IMR-90 (cell line): ENCODE results near the gene PPM1D. TPM values are rescaled to one million over a fixed set of nuclear protein-coding genes. Genes with fewer than 3 reads are reported as not detected.
"Not testable (repeated sequence)": the region's sequence is repeated elsewhere in the genome, so short reads cannot be mapped to it uniquely, and the experiment has no call there.

ENCODE experiments used
- ATAC-seq: fragments of 200-7000 bp; cut with Tn5 transposase; 2 replicates; pipeline ENCODE4 v1.9.1; 2020; ENCODE audit warnings: low read depth, mild to moderate bottlenecking, moderate library complexity
- BruUV-seq: library from RNA; stranded (reverse); fragments of 400-500 nt; replicated peaks from 2 replicates; lab custom pipeline; 2021; lab: Mats Ljungman, UMichigan
- CTCF ChIA-PET: fragments of 300-600 bp; formaldehyde crosslinking; extraction: SDS; loops from one replicate; lab custom pipeline; 2021; ENCODE audit warnings: antibody characterized with exemption; lab: Yijun Ruan, JAX
- POLR2A ChIA-PET: fragments of 300-600 bp; sonication (Branson Sonifier 250); formaldehyde crosslinking; loops from one replicate; lab custom pipeline; 2022; ENCODE audit warnings: antibody characterized with exemption; ENCODE audit not compliant: unreplicated experiment; lab: Charles Lee
- DNase-seq: peaks from one replicate; pipeline ENCODE4 v3.0.0; 2013
- H2AFZ ChIP-seq: replicated peaks from 2 replicates; pipeline ENCODE3; 2013; ENCODE audit warnings: low read length, mild to moderate bottlenecking; ENCODE audit not compliant: poor library complexity
- H2AK5ac ChIP-seq: 2 replicates; pipeline ENCODE4 v1.6.1; 2013; ENCODE audit warnings: low read depth, low read length, inconsistent platforms
- H2AK9ac ChIP-seq: replicated peaks from 2 replicates; pipeline ENCODE3; 2013; ENCODE audit warnings: mild to moderate bottlenecking, low read depth, low read length, moderate library complexity; ENCODE audit not compliant: poor library complexity
- H2BK120ac ChIP-seq: 2 replicates; pipeline ENCODE4 v1.6.1; 2013; ENCODE audit warnings: low read depth, low read length, inconsistent platforms
- H2BK15ac ChIP-seq: 3 replicates; pipeline ENCODE4 v1.6.1; 2013; ENCODE audit warnings: low read depth, low read length, inconsistent platforms
- H2BK20ac ChIP-seq: 2 replicates; pipeline ENCODE4 v1.6.1; 2013; ENCODE audit warnings: low read depth, mild to moderate bottlenecking, inconsistent platforms, low read length, moderate library complexity
- H2BK5ac ChIP-seq: 2 replicates; pipeline ENCODE4 v1.6.1; 2013; ENCODE audit warnings: mild to moderate bottlenecking, low read depth, low read length, inconsistent platforms; ENCODE audit not compliant: poor library complexity, severe bottlenecking
- H3K14ac ChIP-seq: replicated peaks from 2 replicates; pipeline ENCODE4 v1.6.1; 2013; ENCODE audit warnings: low read depth, low read length, inconsistent platforms
- H3K18ac ChIP-seq: 2 replicates; pipeline ENCODE4 v1.6.1; 2013; ENCODE audit warnings: low read depth, low read length, control low read depth
- H3K23ac ChIP-seq: 2 replicates; pipeline ENCODE4 v1.6.1; 2013; ENCODE audit warnings: low read depth, low read length, inconsistent platforms
- H3K27ac ChIP-seq: 2 replicates; pipeline ENCODE4 v1.5.1; 2013; ENCODE audit warnings: mild to moderate bottlenecking, control low read depth, low read length; ENCODE audit not compliant: insufficient read depth
- H3K27me3 ChIP-seq: 2 replicates; pipeline ENCODE4 v1.6.1; 2013; ENCODE audit warnings: low read length; ENCODE audit not compliant: control insufficient read depth, insufficient read depth
- H3K36me3 ChIP-seq: 2 replicates; pipeline ENCODE4 v1.6.1; 2013; ENCODE audit warnings: low read length, mixed read lengths; ENCODE audit not compliant: control insufficient read depth, insufficient read depth
- H3K4ac ChIP-seq: 2 replicates; pipeline ENCODE4 v1.6.1; 2013; ENCODE audit warnings: low read depth, low read length, inconsistent platforms
- H3K4me1 ChIP-seq: 2 replicates; pipeline ENCODE4 v1.6.1; 2013; ENCODE audit warnings: low read length, mixed read lengths; ENCODE audit not compliant: control insufficient read depth, insufficient read depth
- H3K4me2 ChIP-seq: 2 replicates; pipeline ENCODE4 v1.6.1; 2013; ENCODE audit warnings: low read depth, mild to moderate bottlenecking, control low read depth, low read length, moderate library complexity
- H3K4me3 ChIP-seq: 2 replicates; pipeline ENCODE4 v1.5.1; 2013; ENCODE audit warnings: low read depth, mild to moderate bottlenecking, control low read depth, low read length, moderate library complexity; ENCODE audit not compliant: insufficient read depth
- H3K56ac ChIP-seq: 2 replicates; pipeline ENCODE4 v1.6.1; 2013; ENCODE audit warnings: low read length, inconsistent platforms; ENCODE audit not compliant: insufficient read depth; ENCODE audit errors: extremely low read depth
- H3K79me1 ChIP-seq, 2 experiments: 2 replicates each; pipeline ENCODE4 v1.6.1; 2013; ENCODE audit warnings: low read length in 2 of 2, inconsistent platforms in 1 of 2, low read depth in 1 of 2
- H3K9ac ChIP-seq: 2 replicates; pipeline ENCODE4 v1.6.1; 2013; ENCODE audit warnings: low read depth, low read length, control low read depth
- H3K9me1 ChIP-seq: 2 replicates; pipeline ENCODE4 v1.6.1; 2013; ENCODE audit warnings: low read length, inconsistent platforms; ENCODE audit not compliant: insufficient read depth
- H3K9me3 ChIP-seq: 2 replicates; pipeline ENCODE4 v1.6.1; 2013; ENCODE audit warnings: low read length; ENCODE audit not compliant: control insufficient read depth, insufficient read depth
- H4K20me1 ChIP-seq: 2 replicates; pipeline ENCODE4 v1.6.1; 2013; ENCODE audit warnings: low read length, inconsistent platforms; ENCODE audit not compliant: insufficient read depth
- H4K5ac ChIP-seq: 2 replicates; pipeline ENCODE4 v1.6.1; 2013; ENCODE audit warnings: mild to moderate bottlenecking, low read depth, low read length, control low read depth
- H4K8ac ChIP-seq, 2 experiments: 2 replicates each; pipeline ENCODE4 v1.6.1; 2013; ENCODE audit warnings: low read depth in 2 of 2, low read length in 2 of 2, control low read depth in 1 of 2, inconsistent platforms in 1 of 2
- H4K91ac ChIP-seq: 2 replicates; pipeline ENCODE4 v1.6.1; 2013; ENCODE audit warnings: low read depth, low read length, inconsistent platforms; ENCODE audit not compliant: insufficient read depth
- WGBS, 2 experiments: methylation state at CpG; one replicate each; pipeline versions ENCODE4 v1.1.5 to v1.1.7; 2013; ENCODE audit warnings: missing lambda C conversion rate in 2 of 2; ENCODE audit not compliant: insufficient read length in 1 of 2; ENCODE audit errors: extremely low coverage in 2 of 2; 5-methylcytosine and 5-hydroxymethylcytosine counted together
- dilution Hi-C: fragments of 300-500 bp; cut with HindIII; formaldehyde crosslinking; loops from one replicate; pipeline ENCODE4 v1.14.3; 2018; ENCODE audit warnings: low sequenced_read_pairs; ENCODE audit not compliant: unreplicated experiment
- in situ Hi-C: fragments of 300-500 bp; cut with MboI; formaldehyde crosslinking; loops from 3 replicates; pipeline ENCODE4 v1.14.3; 2019; ENCODE audit warnings: low sequenced_read_pairs, inconsistent platforms, mixed read lengths
- intact Hi-C: fragments of 100-400 bp; cut with micrococcal nuclease; formaldehyde crosslinking; loops from 2 replicates; pipeline ENCODE4 v1.10.0; 2022
- polyA plus RNA-seq, 3 experiments: library from polyadenylated mRNA; depleted of rRNA; stranded (reverse); fragments of >200 nt; gene quantifications; 2 replicates each; pipeline ENCODE4 v1.2.3, GENCODE V29; 2012; ENCODE audit warnings: low replicate concordance in 1 of 3
- total RNA-seq: library from RNA; depleted of rRNA; stranded (reverse); fragments of >200 nt; gene quantifications from 2 replicates; pipeline ENCODE4 v1.2.3, GENCODE V29; 2012

The PPM1D gene
- total and polyA plus RNA-seq, 2 of the 4 experiments (the other 2 are of a cell fraction) = 5.5 to 16.1 TPM

GRCh38 chr17:60552255-60552654 lies 47.7 kb upstream of the PPM1D start:
- BruUV-seq, H4K91ac ChIP-seq, H3K4me1 ChIP-seq, dilution Hi-C loops, H3K14ac ChIP-seq, DNase-seq, H3K4ac ChIP-seq, H3K9ac ChIP-seq, H2BK20ac ChIP-seq, H2BK5ac ChIP-seq, H2AK9ac ChIP-seq, H3K4me3 ChIP-seq, H3K9me3 ChIP-seq, POLR2A ChIA-PET, H2BK15ac ChIP-seq, in situ Hi-C loops, H4K20me1 ChIP-seq, H2AFZ ChIP-seq, H3K23ac ChIP-seq, H3K9me1 ChIP-seq, H3K36me3 ChIP-seq, H4K5ac ChIP-seq, H2BK120ac ChIP-seq, intact Hi-C loops, H3K27me3 ChIP-seq, H4K8ac ChIP-seq, H3K79me1 ChIP-seq, CTCF ChIA-PET, H3K18ac ChIP-seq, H3K4me2 ChIP-seq, H2AK5ac ChIP-seq, H3K56ac ChIP-seq, ATAC-seq, H3K27ac ChIP-seq: not testable (repeated sequence)
- WGBS, 2 experiments = 80% methylated on average over 2 of the region's 13 CpGs; no CpG with 5 or more reads in 1 of the 2 experiments
